ENCODE results near the gene SLC35B2.

SLC35B2 gene

GRCh38 chr6:44267252-44267651 is 9.9 kb upstream of the SLC35B2 start:
- Histone ChIP-seq H3K27ac (ENCODE audit: low read depth, low read length) (no peak overlapping the region), H3K9me3 (ENCODE audit: control insufficient read depth in 1 of 2, low read length in 2 of 2) (no peaks in the 10 kb centered on the region), H3K36me3 (ENCODE audit: control insufficient read depth in 1 of 2, insufficient read depth in 2 of 2, low read length in 2 of 2) (peaks cover 0 to 2% of the 10 kb centered on the region in 2 donors), H3K4me3 (ENCODE audit: low read depth in 1 of 2, low read length in 2 of 2) (no peak overlapping the region), H3K9ac (ENCODE audit: low read depth in 1 of 2, low read length in 2 of 2) (no peak overlapping the region), H3K4me1 (ENCODE audit: control insufficient read depth in 1 of 2, insufficient read depth in 2 of 2, low read length in 2 of 2) (peaks cover 25 to 27% of the 10 kb centered on the region in 2 donors), H3K27me3 (ENCODE audit: control insufficient read depth in 1 of 2, insufficient read depth in 2 of 2, low read length in 2 of 2) (peaks cover 26 to 34% of the 10 kb centered on the region in 2 donors)

DNA sequence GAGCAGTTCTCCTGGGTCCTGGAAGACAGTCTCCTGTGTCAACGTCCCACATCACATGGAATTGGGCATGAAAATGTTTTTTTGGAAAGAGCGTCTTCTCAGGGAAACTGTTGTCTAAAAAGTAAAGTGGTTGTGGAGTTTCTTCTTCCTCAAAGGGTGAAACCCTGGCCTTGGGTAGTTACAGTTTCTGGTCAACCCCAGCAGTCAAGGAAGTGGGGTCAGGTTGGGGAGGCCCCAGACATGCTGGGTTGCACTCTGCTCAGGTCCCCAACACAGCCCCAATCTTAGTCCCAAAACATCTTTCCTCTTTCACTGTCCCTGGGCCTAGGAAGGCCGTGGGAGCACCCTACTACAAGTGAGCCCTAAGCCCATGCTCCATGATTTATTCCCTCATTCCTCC is 9.0 kb upstream of the SLC35B2 start:
- Histone ChIP-seq H3K9me3 (ENCODE audit: control insufficient read depth in 1 of 2, low read length in 2 of 2) (no peaks in the 10 kb centered on the region), H3K4me1 (ENCODE audit: control insufficient read depth in 1 of 2, insufficient read depth in 2 of 2, low read length in 2 of 2) (peaks cover 29 to 37% of the 10 kb centered on the region in 2 donors), H3K27ac (ENCODE audit: low read depth, low read length) (no peak overlapping the region), H3K27me3 (ENCODE audit: control insufficient read depth in 1 of 2, insufficient read depth in 2 of 2, low read length in 2 of 2) (peaks cover 17 to 25% of the 10 kb centered on the region in 2 donors), H3K4me3 (ENCODE audit: low read depth in 1 of 2, low read length in 2 of 2) (no peak overlapping the region), H3K36me3 (ENCODE audit: control insufficient read depth in 1 of 2, insufficient read depth in 2 of 2, low read length in 2 of 2) (peaks cover 3 to 11% of the 10 kb centered on the region in 2 donors), H3K9ac (ENCODE audit: low read depth in 1 of 2, low read length in 2 of 2) (no peak overlapping the region)

DNA sequence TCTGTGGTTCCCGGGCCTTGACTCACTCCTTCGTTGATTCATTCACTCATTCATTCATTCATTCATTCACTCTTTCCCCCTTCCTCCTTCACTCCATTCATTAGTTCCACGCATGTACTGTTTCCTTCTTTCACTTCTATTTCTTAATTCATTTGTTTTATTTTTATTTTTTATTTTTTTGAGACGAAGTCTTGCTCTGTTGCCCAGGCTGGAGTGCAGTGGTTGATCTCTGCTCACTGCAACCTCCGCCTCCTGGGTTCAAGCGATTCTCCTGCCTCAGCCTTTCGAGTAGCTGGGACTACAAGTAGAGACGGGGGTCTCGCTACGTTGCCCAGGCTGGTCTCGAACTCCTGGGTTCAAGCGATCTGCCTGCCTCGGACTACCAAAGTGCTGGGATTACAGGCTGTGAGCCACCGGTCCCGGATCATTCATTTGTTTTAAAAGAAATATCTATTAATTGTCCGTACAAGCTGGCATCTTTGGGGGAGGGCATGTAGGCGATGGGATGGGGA is 8.4 kb upstream of the SLC35B2 start:
- H3K9ac ChIP-seq (ENCODE audit: low read depth in 1 of 2, low read length in 2 of 2): no peak overlapping the region
- peaks cover 3 to 16% of the 10 kb centered on the region in 2 donors for H3K36me3 ChIP-seq (ENCODE audit: control insufficient read depth in 1 of 2, insufficient read depth in 2 of 2, low read length in 2 of 2)
- peak overlapping the region; percentile 90 to 96 for H3K4me3 ChIP-seq (ENCODE audit: low read depth in 1 of 2, low read length in 2 of 2)
- peaks cover 26 to 37% of the 10 kb centered on the region in 2 donors for H3K4me1 ChIP-seq (ENCODE audit: control insufficient read depth in 1 of 2, insufficient read depth in 2 of 2, low read length in 2 of 2)
- no peak overlapping the region for H3K27ac ChIP-seq (ENCODE audit: low read depth, low read length)
- no peaks in the 10 kb centered on the region for H3K9me3 ChIP-seq (ENCODE audit: control insufficient read depth in 1 of 2, low read length in 2 of 2)
- H3K27me3 ChIP-seq (ENCODE audit: control insufficient read depth in 1 of 2, insufficient read depth in 2 of 2, low read length in 2 of 2): peaks cover 14 to 20% of the 10 kb centered on the region in 2 donors

DNA sequence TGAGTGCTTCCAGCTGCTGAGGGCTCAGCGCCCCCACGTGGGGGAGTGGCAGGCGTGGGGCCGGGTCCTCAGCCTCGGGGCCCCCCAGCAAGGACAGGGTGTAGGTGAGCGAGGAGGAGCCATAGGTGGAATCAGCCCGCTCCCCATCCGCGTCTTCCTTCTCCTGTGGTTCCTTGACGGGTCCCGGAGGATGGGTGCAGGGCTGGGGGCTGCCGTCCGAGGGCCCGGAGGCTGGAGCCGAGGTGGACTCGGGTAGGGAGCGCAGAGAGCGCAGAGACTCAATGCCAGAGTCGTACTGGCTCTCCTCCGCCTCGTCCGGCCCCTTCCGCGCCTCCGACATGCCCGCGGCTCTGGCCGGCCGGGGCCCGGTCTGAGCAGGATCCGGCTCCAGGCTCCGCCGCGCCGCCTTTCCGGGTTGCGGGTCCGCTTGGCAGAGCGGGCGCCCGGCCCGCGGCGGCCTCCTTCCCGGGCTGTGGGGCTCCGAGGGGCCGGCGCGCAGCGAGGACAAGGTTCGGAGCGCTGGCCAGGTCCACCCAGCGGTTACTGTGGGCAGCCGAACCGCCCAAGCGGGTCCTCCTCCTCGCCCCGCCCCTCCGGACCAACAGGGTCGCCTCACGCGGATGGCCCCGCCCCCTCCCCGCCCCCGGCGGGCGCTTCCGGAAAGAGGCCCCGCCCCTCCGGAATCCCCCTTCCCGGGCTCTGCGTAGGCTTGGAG is 7.8 kb upstream of the SLC35B2 start, which contains the start of gene NFKBIE:
NFKBIE (minus strand) TSS at position 545 of the 715 bp plus-strand sequence; CDS start at position 340, 205 bp downstream.
- no peaks in the 10 kb centered on the region for H3K9me3 ChIP-seq (ENCODE audit: control insufficient read depth in 1 of 2, low read length in 2 of 2)
- H3K9ac ChIP-seq (ENCODE audit: low read depth in 1 of 2, low read length in 2 of 2): peak within 1 kb of the TSS; percentile 92 to 97
- H3K27ac ChIP-seq (ENCODE audit: low read depth, low read length): peak within 1 kb of the TSS; percentile 70
- H3K4me3 ChIP-seq (ENCODE audit: low read depth in 1 of 2, low read length in 2 of 2): peak within 1 kb of the TSS; percentile 90 to 96
- peaks cover 26 to 37% of the 10 kb centered on the region in 2 donors for H3K4me1 ChIP-seq (ENCODE audit: control insufficient read depth in 1 of 2, insufficient read depth in 2 of 2, low read length in 2 of 2)
- peaks cover 5 to 20% of the 10 kb centered on the region in 2 donors for H3K36me3 ChIP-seq (ENCODE audit: control insufficient read depth in 1 of 2, insufficient read depth in 2 of 2, low read length in 2 of 2)
- peaks cover 14 to 20% of the 10 kb centered on the region in 2 donors for H3K27me3 ChIP-seq (ENCODE audit: control insufficient read depth in 1 of 2, insufficient read depth in 2 of 2, low read length in 2 of 2)

GRCh38 chr6:44264154-44265006 is 7.1 kb upstream of the SLC35B2 start:
- no peaks in the 10 kb centered on the region for H3K9me3 ChIP-seq (ENCODE audit: control insufficient read depth in 1 of 2, low read length in 2 of 2)
- H3K9ac ChIP-seq (ENCODE audit: low read depth in 1 of 2, low read length in 2 of 2): peak overlapping the region; percentile 92 to 97
- H3K27me3 ChIP-seq (ENCODE audit: control insufficient read depth in 1 of 2, insufficient read depth in 2 of 2, low read length in 2 of 2): peaks cover 7 to 12% of the 10 kb centered on the region in 2 donors
- peaks cover 9 to 25% of the 10 kb centered on the region in 2 donors for H3K36me3 ChIP-seq (ENCODE audit: control insufficient read depth in 1 of 2, insufficient read depth in 2 of 2, low read length in 2 of 2)
- H3K4me1 ChIP-seq (ENCODE audit: control insufficient read depth in 1 of 2, insufficient read depth in 2 of 2, low read length in 2 of 2): peaks cover 26 to 37% of the 10 kb centered on the region in 2 donors
- peak overlapping the region; percentile 90 to 96 for H3K4me3 ChIP-seq (ENCODE audit: low read depth in 1 of 2, low read length in 2 of 2)
- H3K27ac ChIP-seq (ENCODE audit: low read depth, low read length): peak overlapping the region; percentile 70

- Histone ChIP-seq H3K9ac (ENCODE audit: low read depth in 1 of 2, low read length in 2 of 2) (peak overlapping the region; percentile 92 to 97), H3K36me3 (ENCODE audit: control insufficient read depth in 1 of 2, insufficient read depth in 2 of 2, low read length in 2 of 2) (peaks cover 13 to 25% of the 10 kb centered on the region in 2 donors), H3K27me3 (ENCODE audit: control insufficient read depth in 1 of 2, insufficient read depth in 2 of 2, low read length in 2 of 2) (peaks cover 2 to 4% of the 10 kb centered on the region in 2 donors), H3K4me3 (ENCODE audit: low read depth in 1 of 2, low read length in 2 of 2) (peak overlapping the region; percentile 90 to 96), H3K27ac (ENCODE audit: low read depth, low read length) (peak overlapping the region; percentile 33), H3K4me1 (ENCODE audit: control insufficient read depth in 1 of 2, insufficient read depth in 2 of 2, low read length in 2 of 2) (peaks cover 26 to 37% of the 10 kb centered on the region in 2 donors), H3K9me3 (ENCODE audit: control insufficient read depth in 1 of 2, low read length in 2 of 2) (no peaks in the 10 kb centered on the region)
These were observed 6.2 kb upstream of the SLC35B2 start for GRCh38 chr6:44263354-44264100.

- Histone ChIP-seq H3K36me3 (ENCODE audit: control insufficient read depth in 1 of 2, insufficient read depth in 2 of 2, low read length in 2 of 2) (peaks cover 16 to 25% of the 10 kb centered on the region in 2 donors), H3K4me1 (ENCODE audit: control insufficient read depth in 1 of 2, insufficient read depth in 2 of 2, low read length in 2 of 2) (peaks cover 32 to 43% of the 10 kb centered on the region in 2 donors), H3K9me3 (ENCODE audit: control insufficient read depth in 1 of 2, low read length in 2 of 2) (no peaks in the 10 kb centered on the region), H3K27ac (ENCODE audit: low read depth, low read length) (peak overlapping the region; percentile 22), H3K27me3 (ENCODE audit: control insufficient read depth in 1 of 2, insufficient read depth in 2 of 2, low read length in 2 of 2) (no peaks in the 10 kb centered on the region), H3K4me3 (ENCODE audit: low read depth in 1 of 2, low read length in 2 of 2) (peak overlapping the region; percentile 90 to 96), H3K9ac (ENCODE audit: low read depth in 1 of 2, low read length in 2 of 2) (peak overlapping the region; percentile 92 to 97)
These were observed 5.4 kb upstream of the SLC35B2 start for GRCh38 chr6:44262467-44263353.

GRCh38 chr6:44261581-44261980 is 4.3 kb upstream of the SLC35B2 start:
- Histone ChIP-seq H3K36me3 (ENCODE audit: control insufficient read depth in 1 of 2, insufficient read depth in 2 of 2, low read length in 2 of 2) (peaks cover 16 to 25% of the 10 kb centered on the region in 2 donors), H3K9ac (ENCODE audit: low read depth in 1 of 2, low read length in 2 of 2) (no peak overlapping the region), H3K4me3 (ENCODE audit: low read depth in 1 of 2, low read length in 2 of 2) (no peak overlapping the region), H3K27me3 (ENCODE audit: control insufficient read depth in 1 of 2, insufficient read depth in 2 of 2, low read length in 2 of 2) (no peaks in the 10 kb centered on the region), H3K27ac (ENCODE audit: low read depth, low read length) (no peak overlapping the region), H3K4me1 (ENCODE audit: control insufficient read depth in 1 of 2, insufficient read depth in 2 of 2, low read length in 2 of 2) (peaks cover 35 to 48% of the 10 kb centered on the region in 2 donors), H3K9me3 (ENCODE audit: control insufficient read depth in 1 of 2, low read length in 2 of 2) (no peaks in the 10 kb centered on the region)

Data from duodenal mucosa (tissue), 2 donors.